OCI-LY3 (cell line): ENCODE results near the gene NRG3.

Experiments
- H2AFZ ChIP-seq: fragments of 200-600, 300-600 bp; shearing (Covaris generic); 2 replicates; pipeline ENCODE4 v1.6.0; 2014; ENCODE audit warnings: antibody characterized with exemption, low read depth, low read length
- H3K27ac ChIP-seq: fragments of 200-600, 300-600 bp; sonication (generic); 2 replicates; pipeline ENCODE4 v1.5.1; 2014; ENCODE audit warnings: mild to moderate bottlenecking, low read length, moderate library complexity, mixed read lengths
- H3K27me3 ChIP-seq: fragments of 200-600, 300-600 bp; sonication (generic); 2 replicates; pipeline ENCODE4 v1.6.1; 2014; ENCODE audit warnings: low read depth, low read length, mixed read lengths
- H3K36me3 ChIP-seq: fragments of 200-600, 300-600 bp; sonication (generic); replicated peaks from 2 replicates; pipeline ENCODE3; 2014; ENCODE audit warnings: low read depth, low read length, mixed read lengths
- H3K4me1 ChIP-seq: fragments of 300-600, 200-600 bp; sonication (generic); 2 replicates; pipeline ENCODE4 v1.6.1; 2014; ENCODE audit warnings: low read length, mixed read lengths
- H3K4me2 ChIP-seq: fragments of 200-600, 300-600 bp; sonication (generic); 2 replicates; pipeline ENCODE4 v1.6.1; 2014; ENCODE audit warnings: low read length, mixed read lengths
- H3K4me3 ChIP-seq: fragments of 300-600, 200-600 bp; sonication (generic); 2 replicates; pipeline ENCODE4 v1.5.1; 2014; ENCODE audit warnings: antibody characterized with exemption, mild to moderate bottlenecking, low read length, moderate library complexity
- H3K79me2 ChIP-seq: fragments of 300-600, 200-600 bp; shearing (Covaris generic); 2 replicates; pipeline ENCODE4 v1.6.1; 2014; ENCODE audit warnings: mild to moderate bottlenecking, low read length, mixed read lengths
- H3K9ac ChIP-seq: fragments of 300-600, 200-600 bp; shearing (Covaris generic); 2 replicates; pipeline ENCODE4 v1.6.0; 2014; ENCODE audit warnings: mild to moderate bottlenecking, low read length, moderate library complexity
- H3K9me3 ChIP-seq: fragments of 200-600, 300-600 bp; shearing (Covaris generic); 2 replicates; pipeline ENCODE4 v1.6.1; 2014; ENCODE audit warnings: low read length, mixed read lengths; ENCODE audit not compliant: insufficient read depth
- H4K20me1 ChIP-seq: fragments of 200-600, 300-600 bp; sonication (generic); 2 replicates; pipeline ENCODE4 v1.6.1; 2016; ENCODE audit warnings: low read length, mixed read lengths; ENCODE audit not compliant: insufficient read depth
- CTCF ChIP-seq: fragments of 200-600, 300-600 bp; sonication (generic); IDR thresholded peaks from 2 replicates; pipeline ENCODE4 v1.5.1; 2014; ENCODE audit warnings: antibody characterized with exemption, low read length, low read depth
- EZH2phosphoT487 ChIP-seq: fragments of 200-600 bp; shearing (Covaris generic); IDR thresholded peaks from 2 replicates; pipeline ENCODE4 v1.6.1; 2018; ENCODE audit warnings: antibody characterized with exemption, mixed run types, low read depth

NRG3 gene

GRCh38 chr10:81882011-81882410 is 7.0 kb downstream of the NRG3 start:
- Histone ChIP-seq H3K27ac (no peak overlapping the region), H2AFZ (no peak overlapping the region), H3K36me3 (no peaks in the 10 kb centered on the region), H3K9ac (no peak overlapping the region), H3K4me3 (no peak overlapping the region), H3K9me3 (no peaks in the 10 kb centered on the region), H3K4me2 (no peak overlapping the region), H4K20me1 (no peaks in the 10 kb centered on the region), H3K79me2 (no peaks in the 10 kb centered on the region), H3K27me3 (no peaks in the 10 kb centered on the region), H3K4me1 (no peaks in the 10 kb centered on the region)
- TF ChIP-seq CTCF (no peak), EZH2phosphoT487 (no peak)

- H3K27me3 ChIP-seq, result no peaks in the 10 kb centered on the region
- no peaks in the 10 kb centered on the region for H4K20me1 ChIP-seq
- no peak overlapping the region for H2AFZ ChIP-seq
- H3K36me3 ChIP-seq, result no peaks in the 10 kb centered on the region
- H3K4me1 ChIP-seq, result no peaks in the 10 kb centered on the region
- no peak overlapping the region for H3K4me2 ChIP-seq
- TF ChIP-seq EZH2phosphoT487, result no peak
- no peak for TF ChIP-seq CTCF
- no peak overlapping the region for H3K27ac ChIP-seq
- no peaks in the 10 kb centered on the region for H3K79me2 ChIP-seq
- H3K4me3 ChIP-seq, result no peak overlapping the region
- H3K9me3 ChIP-seq, result no peaks in the 10 kb centered on the region
- H3K9ac ChIP-seq, result no peak overlapping the region
Observed at GRCh38 chr10:81884856-81885255, 9.9 kb downstream of the NRG3 start.

- H3K4me3 ChIP-seq, result no peak overlapping the region
- no peaks in the 10 kb centered on the region for H3K9me3 ChIP-seq
- no peak for TF ChIP-seq CTCF
- TF ChIP-seq EZH2phosphoT487, result no peak
- no peak overlapping the region for H3K27ac ChIP-seq
- H3K9ac ChIP-seq, result no peak overlapping the region
- no peak overlapping the region for H2AFZ ChIP-seq
- H4K20me1 ChIP-seq, result no peaks in the 10 kb centered on the region
- no peaks in the 10 kb centered on the region for H3K4me1 ChIP-seq
- H3K79me2 ChIP-seq, result no peaks in the 10 kb centered on the region
- no peaks in the 10 kb centered on the region for H3K27me3 ChIP-seq
- H3K4me2 ChIP-seq, result no peak overlapping the region
- no peaks in the 10 kb centered on the region for H3K36me3 ChIP-seq
Observed at GRCh38 chr10:81885491-81885890, 10.5 kb downstream of the NRG3 start.

- Histone ChIP-seq H3K27ac (no peak overlapping the region), H3K4me3 (no peak overlapping the region), H4K20me1 (no peaks in the 10 kb centered on the region), H3K36me3 (no peaks in the 10 kb centered on the region), H3K9ac (no peak overlapping the region), H3K4me1 (no peaks in the 10 kb centered on the region), H3K27me3 (no peaks in the 10 kb centered on the region), H2AFZ (no peak overlapping the region), H3K79me2 (no peaks in the 10 kb centered on the region), H3K9me3 (no peaks in the 10 kb centered on the region), H3K4me2 (no peak overlapping the region)
- TF ChIP-seq EZH2phosphoT487 (no peak), CTCF (no peak)
Observed at GRCh38 chr10:81886939-81887338, 11.9 kb downstream of the NRG3 start.
